Trophoblast cell (in vitro differentiated cells and primary cell): ENCODE results near the gene ACY1.

Experiments used
- DNase-seq, 2 donors: peaks; one replicate each; pipeline ENCODE4 v3.0.0-alpha.2; 2016
- H2AFZ ChIP-seq: 2 replicates; pipeline ENCODE4 v1.6.1; 2013; ENCODE audit warnings: low read length, moderate library complexity, mild to moderate bottlenecking; ENCODE audit not compliant: insufficient read depth, poor library complexity
- H2AK5ac ChIP-seq: 2 replicates; pipeline ENCODE4 v1.6.1; 2013; ENCODE audit warnings: mild to moderate bottlenecking, low read length
- H2BK120ac ChIP-seq: 2 replicates; pipeline ENCODE4 v1.6.1; 2013; ENCODE audit warnings: low read length, mild to moderate bottlenecking, moderate library complexity; ENCODE audit not compliant: insufficient read depth, poor library complexity
- H2BK12ac ChIP-seq: 2 replicates; pipeline ENCODE4 v1.6.1; 2013; ENCODE audit warnings: mild to moderate bottlenecking, low read length, moderate library complexity
- H2BK5ac ChIP-seq: 2 replicates; pipeline ENCODE4 v1.6.1; 2013; ENCODE audit warnings: low read length, low read depth, moderate library complexity, mild to moderate bottlenecking; ENCODE audit not compliant: poor library complexity
- H3K14ac ChIP-seq: 2 replicates; pipeline ENCODE4 v1.6.1; 2013; ENCODE audit warnings: mild to moderate bottlenecking, low read length
- H3K18ac ChIP-seq: 2 replicates; pipeline ENCODE4 v1.6.1; 2013; ENCODE audit warnings: mild to moderate bottlenecking, low read length
- H3K23ac ChIP-seq: 2 replicates; pipeline ENCODE4 v1.6.1; 2013; ENCODE audit warnings: low read length
- H3K27ac ChIP-seq: 2 replicates; pipeline ENCODE4 v1.5.1; 2013; ENCODE audit warnings: low read depth, mild to moderate bottlenecking, inconsistent platforms, low read length, moderate library complexity
- H3K27me3 ChIP-seq: 2 replicates; pipeline ENCODE4 v1.6.1; 2013; ENCODE audit warnings: inconsistent platforms, mild to moderate bottlenecking, low read length, moderate library complexity; ENCODE audit not compliant: insufficient read depth
- H3K36me3 ChIP-seq, 2 experiments: 1 replicate in 1 of 2; 2 replicates in 1 of 2; pipeline ENCODE4 v1.6.1; 2013; ENCODE audit warnings: low read length in 2 of 2, mild to moderate bottlenecking in 2 of 2, moderate library complexity in 1 of 2; ENCODE audit not compliant: insufficient read depth in 2 of 2, control insufficient read depth in 1 of 2
- H3K4ac ChIP-seq: 2 replicates; pipeline ENCODE4 v1.6.1; 2013; ENCODE audit warnings: low read depth, mild to moderate bottlenecking, low read length, moderate library complexity
- H3K4me1 ChIP-seq, 2 experiments: 1 replicate in 1 of 2; 2 replicates in 1 of 2; pipeline ENCODE4 v1.6.1; 2013; ENCODE audit warnings: low read length in 2 of 2, mild to moderate bottlenecking in 2 of 2, moderate library complexity in 1 of 2; ENCODE audit not compliant: insufficient read depth in 2 of 2, control insufficient read depth in 1 of 2
- H3K4me2 ChIP-seq: 2 replicates; pipeline ENCODE4 v1.6.1; 2013; ENCODE audit warnings: inconsistent platforms, mild to moderate bottlenecking, low read length, moderate library complexity
- H3K4me3 ChIP-seq: 2 replicates; pipeline ENCODE4 v1.5.1; 2013; ENCODE audit warnings: mild to moderate bottlenecking, low read depth, low read length, inconsistent platforms
- H3K79me1 ChIP-seq: one replicate; pipeline ENCODE4 v1.6.1; 2013; ENCODE audit warnings: low read length
- H3K79me2 ChIP-seq: 2 replicates; pipeline ENCODE4 v1.6.1; 2013; ENCODE audit warnings: low read length, mild to moderate bottlenecking; ENCODE audit not compliant: control insufficient read depth, insufficient read depth, poor library complexity
- H3K9ac ChIP-seq: 2 replicates; pipeline ENCODE4 v1.6.1; 2013; ENCODE audit warnings: mild to moderate bottlenecking, low read length
- H3K9me3 ChIP-seq: 2 replicates; pipeline ENCODE4 v1.6.1; 2013; ENCODE audit warnings: low read depth, mild to moderate bottlenecking, control low read depth, inconsistent platforms, low read length; ENCODE audit not compliant: insufficient read depth
- H4K12ac ChIP-seq: 2 replicates; pipeline ENCODE4 v1.6.1; 2013; ENCODE audit warnings: low read depth, mild to moderate bottlenecking, low read length, moderate library complexity
- H4K8ac ChIP-seq: 2 replicates; pipeline ENCODE4 v1.6.1; 2013; ENCODE audit warnings: low read depth, mild to moderate bottlenecking, low read length, moderate library complexity
- H4K91ac ChIP-seq: one replicate; pipeline ENCODE4 v1.6.1; 2013; ENCODE audit warnings: low read depth, mild to moderate bottlenecking, low read length, moderate library complexity
- WGBS: extraction: QIAGEN DNeasy Blood & Tissue Kit; methylation state at CpG from one replicate; pipeline ENCODE4 v1.1.7; 2013; ENCODE audit warnings: missing lambda C conversion rate; ENCODE audit not compliant: insufficient read length, insufficient coverage; ENCODE audit errors: extremely low coverage; 5-methylcytosine and 5-hydroxymethylcytosine counted together

ACY1 gene

GRCh38 chr3:51935886-51936755, 47.2 kb upstream of the ACY1 start:
- no peak overlapping the region for H3K4ac ChIP-seq
- H3K27ac ChIP-seq, result no peak overlapping the region
- H2BK120ac ChIP-seq, result no peak overlapping the region
- WGBS, result no CpG with 5 or more reads among the region's 25 CpGs
- no peak overlapping the region for H4K8ac ChIP-seq
- no peak overlapping the region for H2BK12ac ChIP-seq
- H2AK5ac ChIP-seq, result no peak overlapping the region
- H3K4me1 ChIP-seq, result peaks cover 4 to 5% of the 10 kb centered on the region in 2 experiments
- H3K4me3 ChIP-seq, result no peak overlapping the region
- H4K91ac ChIP-seq, result no peak overlapping the region
- H3K14ac ChIP-seq, result no peak overlapping the region
- H2AFZ ChIP-seq, result no peak overlapping the region
- peaks cover 51 to 53% of the 10 kb centered on the region in 2 experiments for H3K36me3 ChIP-seq
- H3K4me2 ChIP-seq, result no peak overlapping the region
- no peaks in the 10 kb centered on the region for H3K79me1 ChIP-seq
- DNase-seq, result no peak
- H4K12ac ChIP-seq, result no peak overlapping the region
- H3K79me2 ChIP-seq, result no peaks in the 10 kb centered on the region
- no peak overlapping the region for H3K18ac ChIP-seq
- no peak overlapping the region for H2BK5ac ChIP-seq
- no peaks in the 10 kb centered on the region for H3K27me3 ChIP-seq
- no peak overlapping the region for H3K23ac ChIP-seq
- peak overlapping the region; percentile 17 for H3K9ac ChIP-seq
- H3K9me3 ChIP-seq, result peaks cover 2% of the 10 kb centered on the region

- Histone ChIP-seq H3K27me3 (no peaks in the 10 kb centered on the region), H4K12ac (no peak overlapping the region), H3K18ac (no peak overlapping the region), H2BK5ac (no peak overlapping the region), H3K23ac (no peak overlapping the region), H3K4ac (no peak overlapping the region), H3K14ac (no peak overlapping the region), H3K9me3 (peaks cover 2% of the 10 kb centered on the region), H2AFZ (no peak overlapping the region), H3K79me1 (no peaks in the 10 kb centered on the region), H4K8ac (no peak overlapping the region), H2BK120ac (no peak overlapping the region), H3K4me2 (no peak overlapping the region), H3K4me3 (no peak overlapping the region), H3K9ac (no peak overlapping the region), H3K79me2 (no peaks in the 10 kb centered on the region), H3K4me1 (peaks cover 7% of the 10 kb centered on the region in 2 experiments), H4K91ac (no peak overlapping the region), H3K27ac (no peak overlapping the region), H2AK5ac (no peak overlapping the region), H3K36me3 (peaks cover 51 to 53% of the 10 kb centered on the region in 2 experiments), H2BK12ac (no peak overlapping the region)
- WGBS, result no CpG with 5 or more reads among the region's 9 CpGs
- DNase-seq, result no peak
These were observed 46.3 kb upstream of the ACY1 start for GRCh38 chr3:51937014-51937413.

GRCh38 chr3:51937611-51938450, 45.5 kb upstream of the ACY1 start:
- no CpG with 5 or more reads among the region's 13 CpGs for WGBS
- no peak overlapping the region for H3K18ac ChIP-seq

GRCh38 chr3:51938780-51939425, 44.4 kb upstream of the ACY1 start:
- no peak overlapping the region for H3K9ac ChIP-seq
- H3K4me3 ChIP-seq, result no peak overlapping the region
- no peaks in the 10 kb centered on the region for H3K9me3 ChIP-seq
- H3K18ac ChIP-seq, result no peak overlapping the region
- H2BK5ac ChIP-seq, result no peak overlapping the region
- no peak overlapping the region for H2AK5ac ChIP-seq
- H3K79me1 ChIP-seq, result peaks cover 5% of the 10 kb centered on the region
- H3K27ac ChIP-seq, result no peak overlapping the region
- no peak overlapping the region for H3K23ac ChIP-seq
- no peak overlapping the region for H4K12ac ChIP-seq
- no peaks in the 10 kb centered on the region for H3K27me3 ChIP-seq
- H3K36me3 ChIP-seq, result peaks cover 39 to 40% of the 10 kb centered on the region in 2 experiments
- H2BK12ac ChIP-seq, result no peak overlapping the region
- DNase-seq, result no peak
- H4K8ac ChIP-seq, result no peak overlapping the region
- H3K79me2 ChIP-seq, result peaks cover 4% of the 10 kb centered on the region
- H2BK120ac ChIP-seq, result no peak overlapping the region
- peaks cover 12 to 14% of the 10 kb centered on the region in 2 experiments for H3K4me1 ChIP-seq
- no peak overlapping the region for H3K14ac ChIP-seq
- WGBS, result no CpG with 5 or more reads among the region's 9 CpGs
- H3K4me2 ChIP-seq, result no peak overlapping the region
- H2AFZ ChIP-seq, result no peak overlapping the region
- no peak overlapping the region for H4K91ac ChIP-seq
- H3K4ac ChIP-seq, result no peak overlapping the region

More at GRCh38 chr3:51937611-51938450, 45.5 kb upstream of the ACY1 start:
- Histone ChIP-seq H3K4me1 (peaks cover 12% of the 10 kb centered on the region in 2 experiments), H3K79me2 (peaks cover 4% of the 10 kb centered on the region), H3K27me3 (no peaks in the 10 kb centered on the region), H3K9me3 (no peaks in the 10 kb centered on the region), H2BK120ac (no peak overlapping the region), H4K12ac (no peak overlapping the region), H3K27ac (no peak overlapping the region), H3K9ac (no peak overlapping the region), H3K4me2 (no peak overlapping the region), H2AK5ac (no peak overlapping the region), H4K8ac (no peak overlapping the region), H3K4me3 (no peak overlapping the region), H2AFZ (no peak overlapping the region), H3K36me3 (peaks cover 48% of the 10 kb centered on the region in 2 experiments), H2BK12ac (no peak overlapping the region), H4K91ac (no peak overlapping the region), H3K23ac (no peak overlapping the region), H3K4ac (no peak overlapping the region), H3K79me1 (peaks cover 5% of the 10 kb centered on the region), H2BK5ac (no peak overlapping the region), H3K14ac (no peak overlapping the region)
- DNase-seq, result no peak
